H9 (cell line): ENCODE data around the gene AGPAT2. TPM values are rescaled to one million over a fixed set of nuclear protein-coding genes. Genes with fewer than 3 reads are reported as not detected.

ENCODE experiments used
- DNase-seq: peaks from one replicate; pipeline ENCODE4 v3.0.0-alpha.2; 2017
- H2AFZ ChIP-seq: one replicate; pipeline ENCODE4 v1.6.1; 2013; ENCODE audit warnings: mild to moderate bottlenecking, low read length, control low read depth, moderate library complexity
- H2AK5ac ChIP-seq: 2 replicates; pipeline ENCODE4 v1.6.1; 2013; ENCODE audit warnings: low read length, control low read depth, mixed read lengths; ENCODE audit not compliant: insufficient read length
- H2BK120ac ChIP-seq: one replicate; pipeline ENCODE4 v1.6.1; 2013; ENCODE audit warnings: low read depth, mild to moderate bottlenecking, low read length, control low read depth, inconsistent platforms; ENCODE audit not compliant: poor library complexity, severe bottlenecking
- H2BK12ac ChIP-seq: 2 replicates; pipeline ENCODE4 v1.6.1; 2013; ENCODE audit warnings: low read length, control low read depth, mixed read lengths, low read depth; ENCODE audit not compliant: insufficient read length
- H2BK15ac ChIP-seq: 2 replicates; pipeline ENCODE4 v1.6.1; 2013; ENCODE audit warnings: low read depth, low read length, control low read depth
- H2BK20ac ChIP-seq: one replicate; pipeline ENCODE4 v1.6.1; 2013; ENCODE audit warnings: low read depth, mild to moderate bottlenecking, low read length, control low read depth, inconsistent platforms; ENCODE audit not compliant: poor library complexity, severe bottlenecking
- H2BK5ac ChIP-seq: 2 replicates; pipeline ENCODE4 v1.6.1; 2013; ENCODE audit warnings: low read length, control low read depth, mixed read lengths; ENCODE audit not compliant: insufficient read length
- H3K14ac ChIP-seq: 2 replicates; pipeline ENCODE4 v1.6.1; 2013; ENCODE audit warnings: low read length, control low read depth; ENCODE audit not compliant: insufficient read depth
- H3K18ac ChIP-seq: 2 replicates; pipeline ENCODE4 v1.6.1; 2013; ENCODE audit warnings: low read depth, mild to moderate bottlenecking, mixed read lengths, low read length, control low read depth; ENCODE audit not compliant: insufficient read length
- H3K23ac ChIP-seq: 2 replicates; pipeline ENCODE4 v1.6.1; 2013; ENCODE audit warnings: low read length, control low read depth, mixed read lengths, low read depth; ENCODE audit not compliant: insufficient read length
- H3K23me2 ChIP-seq: 2 replicates; pipeline ENCODE4 v1.6.1; 2013; ENCODE audit warnings: low read depth, mild to moderate bottlenecking, mixed read lengths, low read length, control low read depth; ENCODE audit not compliant: insufficient read length, poor library complexity, severe bottlenecking
- H3K27ac ChIP-seq: 2 replicates; pipeline ENCODE4 v1.5.1; 2013; ENCODE audit warnings: low read length, control low read depth, mixed read lengths, low read depth; ENCODE audit not compliant: insufficient read length
- H3K27me3 ChIP-seq: 2 replicates; pipeline ENCODE4 v1.6.1; 2013; ENCODE audit warnings: low read length, control low read depth, inconsistent platforms; ENCODE audit not compliant: insufficient read depth
- H3K4ac ChIP-seq: 2 replicates; pipeline ENCODE4 v1.6.1; 2013; ENCODE audit warnings: low read depth, mild to moderate bottlenecking, control low read depth, inconsistent platforms, low read length, moderate library complexity
- H3K4me1 ChIP-seq: 2 replicates; pipeline ENCODE4 v1.6.1; 2013; ENCODE audit warnings: low read length, control low read depth, inconsistent platforms; ENCODE audit not compliant: insufficient read depth
- H3K4me2 ChIP-seq: 2 replicates; pipeline ENCODE4 v1.6.1; 2013; ENCODE audit warnings: low read length, control low read depth, mixed read lengths; ENCODE audit not compliant: insufficient read length, insufficient read depth
- H3K56ac ChIP-seq: 2 replicates; pipeline ENCODE4 v1.6.1; 2013; ENCODE audit warnings: low read depth, mild to moderate bottlenecking, mixed read lengths, low read length, control low read depth; ENCODE audit not compliant: insufficient read length
- H3K79me1 ChIP-seq: 2 replicates; pipeline ENCODE4 v1.6.1; 2013; ENCODE audit warnings: low read depth, mild to moderate bottlenecking, moderate library complexity, low read length, control low read depth, inconsistent platforms; ENCODE audit not compliant: insufficient read depth, poor library complexity, severe bottlenecking
- H3K79me2 ChIP-seq: 2 replicates; pipeline ENCODE4 v1.6.1; 2013; ENCODE audit warnings: low read length, control low read depth, inconsistent platforms; ENCODE audit not compliant: insufficient read depth
- H3K9ac ChIP-seq: 2 replicates; pipeline ENCODE4 v1.6.1; 2013; ENCODE audit warnings: low read length, control low read depth, mixed read lengths; ENCODE audit not compliant: insufficient read length; ENCODE audit errors: extremely low read depth
- H3K9me3 ChIP-seq: one replicate; pipeline ENCODE4 v1.6.1; 2013; ENCODE audit warnings: low read depth, low read length, inconsistent platforms; ENCODE audit not compliant: control insufficient read depth
- H3T11ph ChIP-seq: one replicate; pipeline ENCODE4 v1.6.1; 2013; ENCODE audit warnings: mild to moderate bottlenecking, low read length, control low read depth, inconsistent platforms
- H4K20me1 ChIP-seq: one replicate; pipeline ENCODE4 v1.6.1; 2013; ENCODE audit not compliant: control insufficient read depth, insufficient read length, insufficient read depth
- H4K5ac ChIP-seq: 2 replicates; pipeline ENCODE4 v1.6.1; 2013; ENCODE audit warnings: low read depth, mild to moderate bottlenecking, mixed read lengths, low read length, control low read depth; ENCODE audit not compliant: insufficient read length
- H4K8ac ChIP-seq: replicated peaks from 2 replicates; pipeline ENCODE4 v1.6.1; 2013; ENCODE audit warnings: low read length, control low read depth, mixed read lengths, low read depth; ENCODE audit not compliant: insufficient read length
- H4K91ac ChIP-seq: 2 replicates; pipeline ENCODE4 v1.6.1; 2013; ENCODE audit warnings: low read depth, mild to moderate bottlenecking, moderate library complexity, mixed read lengths, low read length, control low read depth; ENCODE audit not compliant: insufficient read length
- H3K27ac Mint-ChIP-seq, 3 experiments: 2 replicates in 2 of 3; 3 replicates in 1 of 3; pipeline ENCODE4 v1.8.0; 2020 to 2021; ENCODE audit warnings: mixed read lengths in 3 of 3, mild to moderate bottlenecking in 1 of 3, moderate library complexity in 1 of 3
- H3K27me3 Mint-ChIP-seq: 2 replicates; pipeline ENCODE4 v1.8.0; 2021; ENCODE audit warnings: low read depth, mild to moderate bottlenecking, moderate library complexity, mixed read lengths
- H3K36me3 Mint-ChIP-seq, 3 experiments: 2 replicates in 2 of 3; 3 replicates in 1 of 3; pipeline ENCODE4 v1.8.0; 2020 to 2021; ENCODE audit warnings: low read depth in 3 of 3, mixed read lengths in 3 of 3; ENCODE audit not compliant: insufficient read depth in 1 of 3
- H3K4me1 Mint-ChIP-seq, 2 experiments: 2 replicates each; pipeline ENCODE4 v1.8.0; 2020; ENCODE audit warnings: mixed read lengths in 2 of 2
- H3K4me3 Mint-ChIP-seq, 2 experiments: 2 replicates in 1 of 2; 3 replicates in 1 of 2; pipeline ENCODE4 v1.8.0; 2020 to 2021; ENCODE audit warnings: mild to moderate bottlenecking in 2 of 2, mixed read lengths in 2 of 2, moderate library complexity in 1 of 2
- H3K9me3 Mint-ChIP-seq, 2 experiments: 2 replicates in 1 of 2; 3 replicates in 1 of 2; pipeline ENCODE4 v1.8.0; 2020; ENCODE audit warnings: mild to moderate bottlenecking in 2 of 2, mixed read lengths in 2 of 2, moderate library complexity in 1 of 2
- WGBS: extraction: QIAGEN DNeasy Blood & Tissue Kit; methylation state at CpG from one replicate; pipeline ENCODE4 v1.1.7; 2013; ENCODE audit warnings: missing lambda C conversion rate, low lambda C conversion rate, mixed read lengths; ENCODE audit not compliant: insufficient read length; ENCODE audit errors: extremely low coverage; 5-methylcytosine and 5-hydroxymethylcytosine counted together
- total RNA-seq: library from RNA; stranded (reverse); gene quantifications from 2 replicates; pipeline ENCODE4 v1.2.1, GENCODE V29; 2021
- TF ChIP-seq, protein P1 (sequence below): fragments of 200-600 bp; sonication (generic); conservative IDR thresholded peaks from 3 replicates; pipeline ENCODE4 v1.8.0; 2021; ENCODE audit warnings: antibody characterized with exemption, mild to moderate bottlenecking

Gene AGPAT2
- total RNA-seq, 1 experiment from 2014 or later: 29.7 TPM

DNA sequence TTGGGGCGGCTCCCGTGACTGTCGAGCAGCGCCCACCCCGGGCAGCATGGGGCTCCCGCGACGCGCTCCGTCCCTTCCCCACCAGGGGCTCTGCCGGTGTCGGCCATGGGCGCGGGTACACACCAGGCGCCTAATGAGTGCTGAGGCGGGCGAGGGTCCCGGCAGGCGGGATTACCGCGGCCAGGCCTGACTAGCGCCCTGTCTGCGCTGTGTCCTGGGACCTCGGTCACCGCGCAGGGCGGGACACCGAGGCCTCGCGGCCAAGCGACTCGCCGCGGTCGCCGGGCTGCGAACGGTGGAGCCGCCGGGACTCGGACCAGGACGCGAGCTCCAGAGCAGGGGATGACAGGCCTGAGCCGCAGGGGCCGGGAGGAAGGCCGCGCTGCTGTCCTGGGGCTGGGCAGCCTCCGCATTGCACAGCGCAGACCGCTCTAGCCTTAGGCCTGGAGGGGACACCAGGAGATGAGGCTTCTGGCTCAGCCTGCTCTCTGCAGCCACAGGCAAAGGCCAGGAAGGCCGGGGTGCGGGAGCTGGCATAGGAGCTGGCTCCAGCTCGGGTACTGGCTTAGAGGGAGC is 41.4 kb upstream of the AGPAT2 start:
- H2BK20ac ChIP-seq: no peak overlapping the region
- Mint-ChIP-seq H3K36me3 (peaks cover 27 to 38% (median 31%) of the 10 kb centered on the region in 3 experiments), H3K4me1 (peaks cover 10 to 24% of the 10 kb centered on the region in 2 experiments), H3K27me3 (peaks cover 11% of the 10 kb centered on the region), H3K4me3 (peak overlapping the region; percentile 57 to 78), H3K27ac (no peak overlapping the region), H3K9me3 (no peaks in the 10 kb centered on the region; a peak in 1 of 5 replicates)
- H2BK15ac ChIP-seq: no peak overlapping the region
- H3K79me2 ChIP-seq: peaks cover 11% of the 10 kb centered on the region; the same call in 1 of the 2 replicates
- H2AK5ac ChIP-seq: no peak overlapping the region
- H3K4ac ChIP-seq: no peak overlapping the region
- no peak overlapping the region for H3K23ac ChIP-seq
- H2AFZ ChIP-seq: no peak overlapping the region
- no peak overlapping the region for H3K9ac ChIP-seq
- no peak overlapping the region for H4K91ac ChIP-seq
- H3K4me1 ChIP-seq: no peaks in the 10 kb centered on the region
- no peak overlapping the region for H2BK12ac ChIP-seq
- DNase-seq: peak; percentile 64
- no peaks in the 10 kb centered on the region for H3K27me3 ChIP-seq
- no CpG with 5 or more reads among the region's 53 CpGs for whole genome bisulfite sequencing
- peaks cover 6% of the 10 kb centered on the region for H3K79me1 ChIP-seq
- TF ChIP-seq, protein P1, sequence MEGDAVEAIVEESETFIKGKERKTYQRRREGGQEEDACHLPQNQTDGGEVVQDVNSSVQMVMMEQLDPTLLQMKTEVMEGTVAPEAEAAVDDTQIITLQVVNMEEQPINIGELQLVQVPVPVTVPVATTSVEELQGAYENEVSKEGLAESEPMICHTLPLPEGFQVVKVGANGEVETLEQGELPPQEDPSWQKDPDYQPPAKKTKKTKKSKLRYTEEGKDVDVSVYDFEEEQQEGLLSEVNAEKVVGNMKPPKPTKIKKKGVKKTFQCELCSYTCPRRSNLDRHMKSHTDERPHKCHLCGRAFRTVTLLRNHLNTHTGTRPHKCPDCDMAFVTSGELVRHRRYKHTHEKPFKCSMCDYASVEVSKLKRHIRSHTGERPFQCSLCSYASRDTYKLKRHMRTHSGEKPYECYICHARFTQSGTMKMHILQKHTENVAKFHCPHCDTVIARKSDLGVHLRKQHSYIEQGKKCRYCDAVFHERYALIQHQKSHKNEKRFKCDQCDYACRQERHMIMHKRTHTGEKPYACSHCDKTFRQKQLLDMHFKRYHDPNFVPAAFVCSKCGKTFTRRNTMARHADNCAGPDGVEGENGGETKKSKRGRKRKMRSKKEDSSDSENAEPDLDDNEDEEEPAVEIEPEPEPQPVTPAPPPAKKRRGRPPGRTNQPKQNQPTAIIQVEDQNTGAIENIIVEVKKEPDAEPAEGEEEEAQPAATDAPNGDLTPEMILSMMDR: no peak
- H3K27ac ChIP-seq: no peak overlapping the region
- H4K5ac ChIP-seq: no peak overlapping the region
- no peak overlapping the region for H4K8ac ChIP-seq
- H3K18ac ChIP-seq: no peak overlapping the region
- H3K56ac ChIP-seq: no peak overlapping the region
- no peak overlapping the region for H2BK120ac ChIP-seq
- no peaks in the 10 kb centered on the region for H4K20me1 ChIP-seq
- H3K4me2 ChIP-seq: peak overlapping the region; percentile 46
- no peak overlapping the region for H2BK5ac ChIP-seq
- H3K14ac ChIP-seq: peak overlapping the region; percentile 55
- H3K23me2 ChIP-seq: peaks cover 10% of the 10 kb centered on the region
- H3K9me3 ChIP-seq: no peaks in the 10 kb centered on the region
- H3T11ph ChIP-seq: no peak overlapping the region
